GM21515 (cell line): Measurements from ENCODE around the gene PRRT4.

Experiments
- ATAC-seq: cut with Tn5 transposase; IDR thresholded peaks from one replicate; pipeline ENCODE4 v1.9.1; 2021; ENCODE audit not compliant: unreplicated experiment

Gene PRRT4

GRCh38 chr7:128376077-128376476 lies 14.6 kb upstream of the PRRT4 start:
- ATAC-seq, result no peak

- no peak for ATAC-seq
Observed at GRCh38 chr7:128374041-128374440, 12.6 kb upstream of the PRRT4 start.

DNA sequence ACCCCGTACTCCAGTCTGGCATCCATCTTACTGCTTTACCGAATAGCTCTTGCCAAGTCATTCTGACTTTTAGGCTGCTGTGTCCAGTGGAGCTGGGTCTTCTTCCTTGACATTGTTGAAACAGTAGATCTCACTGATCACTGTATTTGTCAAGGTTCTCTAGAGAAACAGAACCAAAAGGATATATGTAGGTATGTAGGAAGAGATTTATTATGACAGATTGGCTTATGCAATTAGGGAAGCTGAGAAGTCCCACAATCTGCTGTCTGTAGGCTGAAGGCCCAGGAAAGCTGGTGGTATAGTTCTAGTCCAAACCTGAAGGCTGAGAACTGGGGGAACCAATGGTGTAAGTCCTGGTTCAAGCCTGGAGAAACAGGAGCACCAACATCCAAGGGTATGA lies 12.1 kb upstream of the PRRT4 start:
- ATAC-seq, result no peak

DNA sequence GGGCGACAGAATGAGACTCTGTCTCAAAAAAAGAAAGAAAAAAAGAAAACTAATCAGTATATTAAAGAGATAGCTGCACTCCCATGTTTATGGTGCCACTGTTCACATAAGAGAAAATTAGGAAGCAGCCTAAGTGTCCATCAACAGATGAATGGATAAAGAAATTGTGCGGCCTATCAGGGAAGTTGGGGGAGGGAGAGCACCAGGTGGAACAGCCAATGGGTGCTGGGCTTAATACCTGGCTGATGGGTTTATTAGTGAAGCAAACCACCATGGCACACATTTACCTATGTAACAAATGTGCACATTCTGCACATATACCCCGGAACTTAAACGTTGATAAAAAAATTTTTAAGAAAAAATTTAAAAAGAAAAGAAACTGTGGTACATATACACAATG lies 9.0 kb upstream of the PRRT4 start:
- no peak for ATAC-seq

GRCh38 chr7:128366986-128367385 lies 5.5 kb upstream of the PRRT4 start:
- ATAC-seq, result no peak

DNA sequence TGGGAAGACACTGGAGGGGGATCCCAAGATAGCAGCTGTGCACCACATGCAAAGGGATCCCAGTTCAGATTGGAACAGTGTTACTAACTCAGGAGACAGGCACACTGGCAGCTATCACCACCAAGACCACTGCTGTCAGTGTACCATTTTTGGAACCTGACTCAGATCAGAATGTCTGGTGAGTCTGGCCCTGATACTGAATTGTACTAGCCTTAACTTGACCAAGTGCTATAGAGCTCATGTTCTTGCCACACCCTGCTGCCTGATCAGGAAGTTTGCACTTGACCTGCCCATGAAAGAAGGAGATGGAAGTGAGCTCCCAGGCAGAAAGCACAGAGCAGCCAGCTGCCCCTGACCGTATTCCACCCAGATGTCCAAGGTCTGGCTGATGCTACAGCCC lies 4.8 kb upstream of the PRRT4 start:
- no peak for ATAC-seq

DNA sequence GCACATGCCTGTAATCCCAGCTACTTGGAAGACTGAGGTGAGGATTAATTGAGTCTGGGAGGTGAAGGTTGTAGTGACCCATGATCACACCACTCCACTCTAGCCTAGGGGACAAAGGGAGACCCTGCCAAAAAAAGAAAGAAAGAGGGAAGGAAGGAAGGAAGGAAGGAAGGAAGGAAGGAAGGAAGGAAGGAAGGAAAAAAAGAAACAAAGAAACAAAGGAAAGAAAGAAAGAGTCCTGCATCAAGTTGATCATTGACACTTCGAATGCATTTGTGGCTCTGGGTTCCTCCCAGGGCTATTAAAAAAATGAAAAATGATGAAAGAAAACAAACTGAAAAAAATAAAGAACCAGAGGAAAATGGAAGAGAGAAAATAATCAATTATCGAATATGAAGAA lies 3.9 kb upstream of the PRRT4 start:
- ATAC-seq, result no peak

DNA sequence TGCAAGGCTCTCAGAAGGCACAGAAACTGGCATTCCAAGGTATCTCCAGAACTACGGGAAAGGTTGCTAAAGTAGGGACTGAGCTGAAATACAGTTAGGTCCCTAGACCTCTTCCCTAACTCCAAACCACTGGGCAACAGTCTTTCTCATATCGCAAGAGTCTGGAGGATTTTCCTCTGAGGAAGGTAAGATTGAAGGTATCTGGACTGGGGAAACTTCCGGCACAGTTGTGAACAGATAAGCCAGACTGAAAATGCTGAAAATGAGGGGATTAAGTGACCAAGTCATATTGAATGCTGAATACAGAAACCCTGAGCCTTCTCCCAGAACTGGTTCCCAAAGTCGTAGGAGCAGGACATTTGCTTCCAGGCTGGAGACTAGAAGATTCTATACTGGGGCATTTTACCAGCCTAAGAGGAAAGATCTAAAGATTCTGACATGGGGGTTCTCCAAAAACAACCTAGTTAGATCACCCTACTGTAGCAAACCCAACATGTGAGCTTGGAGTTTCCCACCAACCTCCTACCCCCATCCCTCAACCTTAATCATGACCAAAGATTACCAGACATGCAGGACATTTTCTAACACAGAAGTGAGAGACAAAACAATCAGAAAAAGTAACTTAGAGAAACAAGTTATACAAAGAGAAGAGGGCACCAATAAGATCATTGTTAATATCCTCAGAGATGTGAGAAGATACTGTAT lies 2.8 kb upstream of the PRRT4 start:
- no peak for ATAC-seq

DNA sequence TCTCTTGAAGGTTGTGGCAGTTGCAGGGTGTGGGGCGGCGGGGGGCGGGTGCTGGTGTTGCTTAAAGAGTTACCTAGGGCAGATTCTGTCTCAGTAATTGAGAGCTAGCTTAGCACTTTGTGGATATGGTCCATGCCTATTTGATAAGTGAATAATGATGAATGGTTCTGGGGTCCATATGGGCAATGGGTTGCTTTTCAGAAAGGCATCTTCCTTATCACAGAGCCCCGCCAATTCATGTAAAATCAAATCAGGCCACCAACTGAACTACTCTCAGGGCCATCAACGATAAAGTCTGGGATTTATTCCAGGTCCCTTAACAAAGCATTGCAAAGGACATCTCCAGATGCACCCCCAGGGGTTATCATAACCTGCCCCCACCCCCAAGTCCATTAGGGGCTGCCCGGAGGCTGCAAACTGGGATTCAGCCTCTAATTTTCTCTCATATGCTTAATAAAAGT lies 1.8 kb upstream of the PRRT4 start:
- no peak for ATAC-seq

GRCh38 chr7:128362670-128363069 lies 1.2 kb upstream of the PRRT4 start:
- no peak for ATAC-seq

DNA sequence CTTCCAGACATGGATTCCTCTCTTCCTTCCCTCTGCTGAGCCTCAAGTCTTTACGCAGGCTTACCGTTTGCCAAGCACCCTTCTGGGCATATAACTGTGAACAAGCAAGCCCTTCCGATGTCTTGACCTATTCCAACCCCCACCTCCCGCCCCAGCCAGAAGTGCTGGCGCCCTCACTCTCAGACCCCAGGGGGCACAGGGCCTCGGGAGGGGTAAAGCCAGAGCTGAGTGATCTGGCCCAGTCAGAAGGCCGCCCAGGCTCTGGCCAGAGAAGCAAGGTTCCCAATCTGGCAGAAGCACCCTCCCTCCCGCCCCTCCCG lies 1.2 kb downstream of the PRRT4 start:
- no peak for ATAC-seq

DNA sequence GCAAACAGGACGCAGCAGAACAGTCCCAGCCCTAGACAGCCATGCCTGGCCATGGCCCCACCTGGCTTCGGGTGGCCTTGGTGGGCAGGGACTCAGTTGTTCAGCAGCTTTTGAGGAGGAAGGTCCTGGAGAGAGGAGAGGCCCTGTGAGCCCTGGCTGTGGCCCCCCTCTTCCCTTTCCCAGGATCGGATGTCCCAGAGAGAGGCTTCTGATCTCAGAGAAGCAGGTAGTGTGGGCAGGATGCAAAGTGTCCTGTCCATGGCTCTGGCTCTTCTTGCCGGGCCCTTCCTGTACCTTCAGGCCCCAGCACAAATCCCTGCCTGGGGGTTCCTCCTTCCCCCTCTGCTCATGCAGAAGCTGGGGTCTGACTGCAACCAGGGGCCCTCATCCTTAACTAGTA lies 1.6 kb downstream of the PRRT4 start:
- ATAC-seq, result no peak

DNA sequence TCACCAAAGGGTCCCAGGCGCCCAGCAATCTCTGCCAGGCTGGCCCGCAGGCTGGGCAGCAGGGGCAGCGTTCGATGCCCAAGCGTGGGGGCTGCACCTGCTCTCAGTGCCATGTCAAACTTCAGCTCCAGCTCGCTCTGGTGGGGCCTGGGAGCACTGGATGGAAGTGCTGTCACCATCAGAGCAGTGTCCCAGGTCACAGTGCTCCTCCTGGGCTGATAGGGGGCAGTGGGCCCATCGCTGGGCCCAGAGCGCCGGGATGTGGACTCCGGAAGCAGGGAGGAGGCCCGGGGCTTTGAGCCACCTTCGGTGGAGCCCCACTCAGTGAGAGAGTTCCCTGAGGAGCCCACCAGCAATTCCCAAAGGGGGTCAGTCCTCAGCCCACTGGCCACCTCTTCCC lies 2.2 kb downstream of the PRRT4 start:
- ATAC-seq, result no peak

DNA sequence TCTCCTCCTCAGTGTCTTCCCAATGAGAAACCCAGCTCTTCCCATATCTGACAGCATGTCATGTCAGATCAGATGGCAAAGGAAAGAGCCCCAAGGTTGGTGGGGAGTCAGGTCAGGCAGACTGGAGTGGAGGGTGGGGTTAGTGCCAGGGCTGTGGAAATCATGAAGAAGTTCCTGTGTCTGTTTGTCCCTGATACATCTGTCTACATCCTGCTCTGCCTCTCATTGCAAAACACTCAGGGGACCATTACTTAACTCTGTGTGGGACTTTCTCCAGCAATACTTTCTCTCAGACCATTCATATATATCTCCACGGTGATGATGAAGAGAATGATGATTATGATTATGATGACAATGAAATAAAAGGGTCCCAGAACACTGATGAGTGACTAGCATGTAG lies 3.3 kb downstream of the PRRT4 start:
- ATAC-seq, result no peak

DNA sequence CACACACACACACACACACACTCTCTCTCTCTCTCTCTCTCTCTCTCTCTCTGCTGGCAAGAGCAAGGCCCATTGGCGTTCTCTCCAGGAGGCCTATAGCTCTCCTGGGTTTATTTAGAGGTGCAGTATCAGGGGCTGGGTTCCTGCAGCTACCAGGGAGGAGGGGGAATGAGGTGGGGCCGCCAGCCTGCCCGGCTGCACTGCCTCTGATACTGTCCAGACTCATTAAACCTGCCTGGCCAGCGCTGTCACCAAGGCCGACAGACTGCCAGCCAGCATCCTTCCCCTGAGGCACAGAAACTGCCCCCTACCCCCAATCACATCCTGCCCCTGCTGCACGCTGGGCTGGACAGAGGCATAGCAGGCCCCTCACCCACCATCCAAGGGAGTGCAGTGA lies 4.3 kb downstream of the PRRT4 start:
- no peak for ATAC-seq

DNA sequence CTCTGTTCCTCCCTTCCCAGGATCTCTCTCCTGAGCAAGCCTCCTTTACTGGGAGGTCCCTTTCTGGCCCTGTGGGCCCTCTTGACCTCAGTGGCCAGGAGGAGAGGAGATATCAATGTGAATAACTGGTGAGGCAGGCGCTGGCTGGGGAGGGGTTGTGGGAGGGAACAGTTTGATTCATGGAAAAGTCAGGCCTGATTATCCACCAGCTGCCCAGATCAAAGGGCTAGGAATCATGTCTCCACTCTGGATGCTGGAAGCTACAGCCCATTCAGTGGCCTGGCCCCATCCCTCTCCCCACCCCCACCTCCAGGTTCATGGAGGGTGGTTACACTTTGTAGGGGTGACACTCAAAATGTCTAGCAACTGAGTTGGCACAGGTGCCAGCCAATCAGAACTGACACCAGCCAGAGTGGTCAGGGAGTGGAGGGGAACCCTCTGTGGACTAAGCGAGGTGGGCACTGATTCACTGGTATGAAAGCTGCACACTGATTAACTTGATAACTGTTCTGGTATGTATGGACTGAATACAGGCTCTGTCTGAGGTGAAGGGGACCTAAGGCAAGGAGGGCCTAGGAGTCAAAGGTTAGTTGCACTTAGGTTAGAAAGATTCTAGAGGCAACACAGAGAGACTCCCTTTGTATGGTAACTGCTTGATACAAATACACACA lies 4.8 kb downstream of the PRRT4 start:
- ATAC-seq, result no peak

DNA sequence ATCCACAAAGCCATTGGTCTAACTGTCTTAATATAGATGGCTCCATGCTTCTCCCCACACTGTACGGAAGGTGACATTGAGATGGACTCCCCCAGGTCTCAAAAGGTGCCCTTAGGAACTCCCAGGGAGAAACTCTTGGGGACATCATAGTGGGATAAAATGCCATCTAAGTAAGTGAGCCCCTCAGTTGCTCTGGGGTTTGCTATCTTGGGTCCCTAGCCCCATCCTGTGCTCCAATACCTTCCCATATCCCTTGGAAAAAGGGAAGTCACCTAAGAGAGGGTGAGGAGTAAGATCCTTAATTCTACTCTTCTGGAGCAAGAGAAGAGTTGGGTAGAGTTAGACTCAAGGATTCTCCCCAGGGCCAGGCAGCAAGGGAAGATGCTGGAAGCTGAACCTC lies 7.9 kb downstream of the PRRT4 start:
- ATAC-seq, result no peak

GRCh38 chr7:128353189-128353588 lies 8.3 kb downstream of the PRRT4 start:
- ATAC-seq, result no peak

- no peak for ATAC-seq
Observed at GRCh38 chr7:128352636-128353035, 8.9 kb downstream of the PRRT4 start.

DNA sequence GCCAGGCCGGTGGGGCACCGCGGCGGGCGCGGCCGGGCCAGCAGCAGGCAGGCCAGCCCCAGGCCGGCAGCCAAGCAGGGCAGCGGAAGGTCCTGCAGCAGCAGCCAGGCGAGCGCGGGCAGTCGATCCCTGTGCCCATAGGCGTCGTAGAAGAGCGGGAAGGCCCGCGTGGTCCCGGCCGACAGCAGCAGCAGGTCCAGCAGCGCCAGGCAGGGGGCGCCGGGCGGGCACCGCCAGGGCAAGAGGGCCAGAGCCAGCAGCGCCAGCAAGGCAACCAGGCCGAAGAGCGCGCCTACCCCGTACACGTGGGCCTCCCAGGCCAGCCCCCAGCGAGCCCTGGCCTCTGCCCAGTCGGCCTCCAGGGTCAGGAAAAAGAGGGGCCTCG lies 9.3 kb downstream of the PRRT4 start:
- ATAC-seq, result no peak

GRCh38 chr7:128351296-128352152 lies 10.0 kb downstream of the PRRT4 start:
- ATAC-seq, result no peak

- no peak for ATAC-seq
Observed at GRCh38 chr7:128350708-128351295, 10.7 kb downstream of the PRRT4 start.
